SKM-1 (cell line): ENCODE data around the gene WDR45B.
"Not testable (repeated sequence)": the region's sequence is repeated elsewhere in the genome, so short reads cannot be mapped to it uniquely, and the experiment has no call there.

Source experiments
- DNase-seq: peaks from one replicate; lab custom pipeline; 2025; ENCODE audit not compliant: unreplicated experiment; lab: John Stamatoyannopoulos, UW

Gene WDR45B

GRCh38 chr17:82586576-82587233, 61.5 kb downstream of the WDR45B start:
- DNase-seq: no peak

DNA sequence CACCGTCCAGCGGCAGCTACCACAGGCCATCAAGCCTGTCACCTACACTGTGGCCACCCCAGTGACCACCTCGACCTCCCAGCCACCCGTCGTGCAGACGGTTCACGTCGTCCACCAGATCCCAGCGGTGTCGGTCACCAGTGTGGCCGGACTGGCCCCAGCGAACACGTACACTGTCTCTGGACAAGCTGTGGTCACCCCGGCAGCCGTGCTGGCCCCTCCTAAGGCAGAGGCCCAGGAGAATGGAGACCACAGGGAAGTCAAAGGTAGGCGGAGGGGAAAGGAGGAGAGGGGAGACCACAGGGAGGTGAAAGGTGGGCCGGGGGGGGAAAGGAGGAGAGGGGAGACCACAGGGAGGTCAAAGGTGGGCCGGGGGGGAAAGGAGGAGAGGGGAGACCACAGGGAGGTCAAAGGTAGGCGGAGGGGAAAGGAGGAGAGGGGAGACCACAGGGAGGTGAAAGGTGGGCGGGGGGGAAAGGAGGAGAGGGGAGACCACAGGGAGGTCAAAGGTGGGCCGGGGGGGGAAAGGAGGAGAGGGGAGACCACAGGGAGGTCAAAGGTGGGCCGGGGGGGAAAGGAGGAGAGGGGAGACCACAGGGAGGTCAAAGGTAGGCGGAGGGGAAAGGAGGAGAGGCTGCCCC, 62.2 kb downstream of the WDR45B start:
- DNase-seq: not testable (repeated sequence)

DNA sequence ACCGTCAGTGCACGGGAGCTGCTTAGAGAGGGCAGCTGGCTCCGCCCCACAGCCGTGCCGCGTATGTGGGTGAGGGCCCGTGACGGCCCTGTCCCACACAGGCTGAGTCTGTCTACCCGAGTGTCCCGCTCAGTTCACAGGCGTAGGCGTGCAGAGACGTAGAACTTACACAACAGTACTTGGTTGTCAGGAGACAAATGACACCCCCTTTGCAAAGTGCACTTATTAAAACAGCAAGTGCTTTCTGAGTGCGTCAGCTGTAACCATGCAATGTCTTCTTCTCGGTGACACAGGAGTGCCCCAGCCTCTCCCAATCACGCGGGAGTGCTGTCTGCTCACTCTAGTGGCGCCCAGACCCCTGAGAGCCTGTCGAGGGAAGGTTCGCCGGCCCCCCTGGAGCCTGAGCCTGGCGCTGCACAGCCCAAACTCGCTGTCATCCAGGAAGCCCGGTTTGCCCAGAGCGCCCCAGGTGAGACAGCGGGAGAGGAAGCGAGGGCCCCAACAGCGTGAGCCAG, 64.5 kb downstream of the WDR45B start:
- no peak for DNase-seq

GRCh38 chr17:82582709-82583108, 65.5 kb downstream of the WDR45B start:
- DNase-seq: no peak

GRCh38 chr17:82582213-82582612, 66.0 kb downstream of the WDR45B start:
- DNase-seq: no peak

DNA sequence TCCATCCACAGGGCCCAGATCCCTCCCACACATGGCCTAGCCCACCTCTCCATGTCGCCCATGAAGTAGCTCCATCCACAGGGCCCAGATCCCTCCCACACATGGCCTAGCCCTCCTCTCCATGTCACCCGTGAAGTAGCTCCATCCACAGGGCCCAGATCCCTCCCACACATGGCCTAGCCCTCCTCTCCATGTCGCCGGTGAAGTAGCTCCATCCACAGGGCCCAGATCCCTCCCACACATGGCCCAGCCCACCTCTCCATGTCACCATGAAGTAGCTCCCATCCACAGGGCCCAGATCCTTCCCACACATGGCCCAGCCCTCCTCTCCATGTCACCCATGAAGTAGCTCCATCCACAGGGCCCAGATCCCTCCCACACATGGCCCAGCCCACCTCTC, 68.3 kb downstream of the WDR45B start:
- not testable (repeated sequence) for DNase-seq

DNA sequence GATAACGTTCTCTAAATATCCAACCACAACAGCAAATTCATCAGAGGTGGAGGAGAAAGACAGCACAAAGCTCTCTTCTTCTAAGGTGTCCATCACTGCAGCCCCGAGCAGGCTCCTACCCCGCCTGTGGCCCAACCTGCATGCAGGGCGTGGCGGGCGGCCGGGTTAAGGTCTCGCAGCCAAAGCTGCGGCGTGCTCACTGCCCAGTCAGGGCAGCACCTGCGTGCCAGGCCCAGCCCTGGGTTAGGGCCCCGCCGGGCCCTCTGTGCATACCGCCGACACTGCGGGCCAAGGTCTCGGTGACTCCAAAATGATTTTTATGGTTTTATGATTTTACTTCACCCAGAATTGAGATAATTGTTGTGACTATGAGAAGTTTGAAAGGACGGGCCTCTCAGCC, 70.9 kb downstream of the WDR45B start:
- DNase-seq: no peak

DNA sequence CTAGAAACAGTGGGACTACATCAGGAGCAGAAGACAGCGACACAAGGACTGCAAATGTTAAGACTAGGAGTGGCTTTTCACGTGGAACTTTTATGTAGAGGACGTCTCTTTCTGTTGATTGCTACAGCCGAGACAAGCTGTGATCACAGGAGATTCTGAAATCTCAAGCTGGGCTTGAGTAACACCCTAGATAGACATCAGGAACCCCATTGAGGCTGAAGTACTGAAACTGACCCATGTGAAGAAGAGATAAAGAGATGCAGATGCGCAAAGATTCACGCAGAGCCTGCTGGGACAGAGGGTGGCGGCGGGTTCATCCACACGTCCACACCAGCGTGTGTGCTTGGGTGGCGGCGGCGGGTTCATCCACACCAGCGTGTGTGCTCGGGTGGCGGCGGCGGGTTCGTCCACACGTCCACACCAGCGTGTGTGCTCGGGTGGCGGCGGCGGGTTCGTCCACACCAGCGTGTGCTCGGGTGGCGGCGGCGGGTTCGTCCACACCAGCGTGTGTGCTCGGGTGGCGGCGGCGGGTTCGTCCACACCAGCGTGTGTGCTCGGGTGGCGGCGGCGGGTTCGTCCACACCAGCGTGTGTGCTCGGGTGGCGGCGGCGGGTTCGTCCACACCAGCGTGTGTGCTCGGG, 72.5 kb downstream of the WDR45B start:
- DNase-seq: not testable (repeated sequence)

GRCh38 chr17:82574041-82574440, 74.2 kb downstream of the WDR45B start:
- DNase-seq: no peak

DNA sequence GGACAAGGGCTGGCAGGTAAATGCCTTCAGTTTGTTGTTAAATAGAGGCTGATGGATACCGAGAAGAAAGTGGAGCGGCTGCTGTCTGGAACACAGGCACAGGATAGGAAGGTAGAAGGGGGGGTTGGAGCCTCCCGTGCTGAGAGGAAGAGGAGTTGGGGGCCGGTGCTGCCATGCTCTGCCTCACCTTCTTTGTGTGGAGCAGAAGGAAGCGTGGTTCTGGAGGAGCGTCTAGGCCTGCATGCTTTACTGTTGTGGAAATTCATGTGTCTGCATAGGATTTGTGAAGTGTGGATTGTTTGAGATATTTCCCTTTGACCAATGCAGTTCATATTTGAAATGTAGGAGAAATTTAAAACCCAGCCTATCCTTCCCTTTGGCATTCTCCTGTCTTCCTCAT, 76.4 kb downstream of the WDR45B start:
- no peak for DNase-seq

DNA sequence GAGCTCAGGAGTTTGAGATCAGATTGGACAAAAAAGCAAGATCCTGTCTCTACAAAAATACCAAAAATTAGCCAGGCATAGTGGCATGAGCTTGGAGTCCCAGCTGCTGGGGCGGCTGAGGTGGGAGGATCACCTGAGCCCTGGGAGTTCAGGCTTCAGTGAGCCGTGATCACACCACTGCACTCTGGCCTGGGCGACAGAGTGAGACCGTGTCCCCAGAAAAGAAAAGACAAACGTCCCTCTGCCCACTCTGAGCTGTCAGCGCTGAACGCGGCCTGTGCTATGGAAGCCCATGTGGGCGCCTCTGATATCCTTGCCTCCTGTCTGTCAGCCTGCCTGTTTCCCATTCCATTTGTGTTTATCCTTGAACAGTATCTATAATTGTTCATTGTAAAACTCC, 78.0 kb downstream of the WDR45B start:
- DNase-seq: no peak

DNA sequence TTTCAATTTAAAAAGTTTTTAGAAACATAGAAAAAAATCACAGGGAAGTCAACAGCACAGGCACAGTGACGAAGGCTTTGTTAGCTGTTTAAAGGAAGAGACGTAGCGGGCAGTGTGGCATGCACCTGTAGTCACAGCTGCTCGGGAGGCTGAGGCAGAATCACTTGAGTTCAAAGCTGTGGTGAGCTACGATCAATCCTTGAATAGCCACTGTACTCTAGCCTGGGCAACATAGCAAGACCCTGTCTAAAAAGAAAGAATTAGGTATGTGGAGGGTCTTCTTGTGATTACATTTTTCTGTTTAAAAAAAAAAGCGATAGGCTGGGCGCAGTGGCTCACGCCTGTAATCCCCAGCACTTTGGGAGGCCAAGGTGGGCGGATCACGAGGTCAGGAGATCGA, 78.6 kb downstream of the WDR45B start:
- no peak for DNase-seq

DNA sequence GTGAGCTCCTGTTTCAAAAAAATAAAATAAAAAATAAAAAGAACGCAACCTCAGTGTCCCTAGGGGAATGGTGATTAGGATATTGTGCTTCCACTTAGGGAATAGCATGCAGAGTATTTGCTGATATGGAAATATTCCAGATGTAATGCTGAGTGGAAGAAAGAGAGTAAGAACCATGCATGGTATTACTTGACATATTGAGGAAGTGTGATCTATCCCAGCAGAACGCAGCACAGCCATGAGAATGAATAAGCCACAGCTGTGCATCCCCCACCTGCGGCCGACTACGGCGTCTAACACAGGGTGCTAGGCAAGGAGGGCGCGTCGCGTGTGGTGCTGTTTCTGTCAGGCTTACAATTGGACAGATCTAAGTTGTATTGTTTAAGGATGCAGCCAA, 79.2 kb downstream of the WDR45B start:
- DNase-seq: no peak

DNA sequence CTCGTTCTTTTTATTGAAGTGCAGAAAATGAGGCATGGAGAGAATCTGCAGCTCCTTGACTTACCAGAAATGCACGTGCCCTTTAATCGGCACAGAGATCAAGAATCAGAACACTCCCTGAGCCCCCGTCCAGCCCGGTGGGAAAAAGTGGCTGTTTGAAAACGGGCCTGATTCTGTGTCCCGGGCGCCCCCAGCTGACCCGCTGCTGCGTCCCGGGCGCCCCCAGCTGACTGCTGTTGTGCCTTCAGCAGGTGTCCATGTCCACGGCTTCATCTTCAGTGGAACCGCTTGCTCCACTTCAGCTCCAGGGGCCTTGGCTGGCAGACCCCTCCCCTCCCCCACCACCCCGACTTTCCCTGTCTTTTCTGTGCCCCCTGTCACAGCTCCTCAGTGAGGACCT, 81.0 kb downstream of the WDR45B start:
- DNase-seq: no peak

- no peak for DNase-seq
Measured at GRCh38 chr17:82566129-82566960, 81.9 kb downstream of the WDR45B start.

DNA sequence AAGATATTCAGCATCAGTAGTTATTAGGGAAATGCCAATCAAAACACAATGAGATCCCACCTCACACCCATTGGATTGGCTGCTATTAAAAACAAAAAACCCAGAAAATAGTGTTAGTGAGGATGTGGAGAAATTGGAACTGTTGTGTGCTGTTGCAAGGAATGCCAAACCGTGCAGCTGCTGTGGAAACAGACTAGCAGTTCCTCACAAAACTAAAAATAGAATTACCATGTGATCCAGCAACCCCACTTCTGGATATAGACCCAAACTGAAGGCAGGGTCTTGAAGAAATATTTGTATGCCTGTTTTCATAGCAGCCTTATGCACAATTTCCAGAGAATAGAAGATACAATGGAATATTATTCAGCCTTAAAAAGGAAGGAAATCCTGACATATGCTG, 82.7 kb downstream of the WDR45B start:
- DNase-seq: no peak
